ENCODE results near the gene MICALL1.

Gene MICALL1, protein sequence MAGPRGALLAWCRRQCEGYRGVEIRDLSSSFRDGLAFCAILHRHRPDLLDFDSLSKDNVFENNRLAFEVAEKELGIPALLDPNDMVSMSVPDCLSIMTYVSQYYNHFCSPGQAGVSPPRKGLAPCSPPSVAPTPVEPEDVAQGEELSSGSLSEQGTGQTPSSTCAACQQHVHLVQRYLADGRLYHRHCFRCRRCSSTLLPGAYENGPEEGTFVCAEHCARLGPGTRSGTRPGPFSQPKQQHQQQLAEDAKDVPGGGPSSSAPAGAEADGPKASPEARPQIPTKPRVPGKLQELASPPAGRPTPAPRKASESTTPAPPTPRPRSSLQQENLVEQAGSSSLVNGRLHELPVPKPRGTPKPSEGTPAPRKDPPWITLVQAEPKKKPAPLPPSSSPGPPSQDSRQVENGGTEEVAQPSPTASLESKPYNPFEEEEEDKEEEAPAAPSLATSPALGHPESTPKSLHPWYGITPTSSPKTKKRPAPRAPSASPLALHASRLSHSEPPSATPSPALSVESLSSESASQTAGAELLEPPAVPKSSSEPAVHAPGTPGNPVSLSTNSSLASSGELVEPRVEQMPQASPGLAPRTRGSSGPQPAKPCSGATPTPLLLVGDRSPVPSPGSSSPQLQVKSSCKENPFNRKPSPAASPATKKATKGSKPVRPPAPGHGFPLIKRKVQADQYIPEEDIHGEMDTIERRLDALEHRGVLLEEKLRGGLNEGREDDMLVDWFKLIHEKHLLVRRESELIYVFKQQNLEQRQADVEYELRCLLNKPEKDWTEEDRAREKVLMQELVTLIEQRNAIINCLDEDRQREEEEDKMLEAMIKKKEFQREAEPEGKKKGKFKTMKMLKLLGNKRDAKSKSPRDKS

GRCh38 chr22:37905534-37906363, at the start of gene MICALL1:
TSS of gene MICALL1 (plus strand) at chr22:37906297. CDS start at chr22:37906423, 126 bp downstream.
- DNase-seq = no peak

DNA sequence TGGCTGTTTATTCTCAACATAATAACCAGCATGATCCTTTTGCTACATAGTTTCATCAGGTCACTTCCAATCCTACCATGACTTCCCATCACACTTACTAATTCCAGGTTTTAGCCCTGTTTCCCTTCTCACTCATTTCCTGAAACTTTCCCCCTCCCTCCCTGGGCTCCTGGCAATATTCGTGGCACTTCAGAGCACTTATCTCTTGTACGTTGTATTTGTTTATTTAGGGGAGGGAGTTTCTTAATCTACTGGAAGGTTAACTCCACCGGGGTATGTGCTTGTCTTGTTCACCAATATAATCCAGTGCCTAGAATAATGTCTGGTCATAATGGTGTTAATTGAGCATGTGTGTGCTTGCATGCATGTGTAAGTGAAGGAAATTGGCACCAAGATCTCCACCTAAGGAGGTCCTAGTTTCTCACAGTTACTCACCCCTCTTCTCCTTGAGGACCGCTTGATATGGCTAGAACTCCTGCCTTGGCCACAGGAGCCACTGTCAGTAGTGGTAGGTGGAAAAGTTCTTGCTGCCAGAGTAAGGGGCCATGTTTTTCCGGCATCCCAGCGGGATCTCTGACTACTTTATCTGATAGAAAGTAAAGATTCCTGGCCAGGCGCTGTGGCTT, 45.2 kb upstream of the MICALL1 start:
- DNase-seq = no peak

GRCh38 chr22:37862570-37863325, 43.3 kb upstream of the MICALL1 start:
- DNase-seq = no peak

DNA sequence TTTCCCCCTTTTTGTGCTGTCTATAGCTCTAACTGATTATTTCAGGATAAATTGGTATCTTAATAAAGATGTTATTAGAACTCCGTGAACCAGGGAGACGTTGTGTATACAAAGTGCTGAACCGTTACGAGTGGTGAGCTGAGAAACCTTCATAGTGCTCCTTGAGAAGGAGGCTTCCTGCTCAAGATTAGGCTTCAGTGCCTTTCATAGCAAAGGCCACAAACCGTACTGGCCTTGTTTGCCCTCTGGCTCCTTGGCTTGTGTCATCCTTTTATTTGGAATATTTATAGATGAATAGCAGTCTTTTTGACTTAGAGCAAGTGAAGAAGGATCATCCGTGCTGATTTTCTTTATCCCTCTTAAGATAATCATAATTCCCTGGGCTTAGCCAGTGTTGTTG, 40.6 kb upstream of the MICALL1 start:
- no peak for DNase-seq

GRCh38 chr22:37870273-37870672, 35.8 kb upstream of the MICALL1 start:
- DNase-seq = no peak

DNA sequence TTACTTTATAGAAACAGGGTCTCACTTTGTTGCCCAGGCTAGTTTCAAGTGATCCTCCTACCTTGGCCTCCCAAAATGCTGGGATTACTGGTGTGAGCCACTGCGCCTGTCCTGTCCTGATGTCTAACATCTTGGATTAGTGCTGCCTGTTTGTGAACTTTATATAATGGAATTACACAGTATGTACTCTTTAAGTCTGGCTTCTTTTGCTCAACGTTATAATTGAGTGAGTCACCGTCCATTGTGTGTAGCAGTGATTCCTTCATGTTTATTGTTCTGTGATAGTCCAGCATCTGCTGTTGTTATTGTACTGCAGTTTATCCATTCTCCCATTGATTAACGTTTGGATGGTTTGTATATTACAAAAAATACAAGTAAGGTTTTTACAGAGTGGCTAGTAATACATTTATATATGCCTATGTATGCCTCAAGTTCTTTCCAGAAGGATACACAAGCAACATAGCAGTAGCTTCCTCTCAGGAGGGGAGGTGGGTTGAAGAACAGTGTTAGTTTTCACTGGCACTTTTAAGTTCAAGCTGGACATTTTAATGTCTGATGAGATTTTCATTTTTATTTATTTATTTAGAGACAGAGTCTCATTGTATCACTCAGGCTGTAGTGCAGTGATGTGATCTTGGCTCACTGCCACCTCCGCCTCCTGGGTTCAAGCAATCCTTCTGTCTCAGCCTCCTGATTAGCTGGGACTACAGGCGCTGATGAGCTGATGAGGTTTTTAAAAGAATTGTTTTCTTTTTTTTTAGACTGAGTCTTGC, 25.2 kb upstream of the MICALL1 start:
- no peak for DNase-seq

DNA sequence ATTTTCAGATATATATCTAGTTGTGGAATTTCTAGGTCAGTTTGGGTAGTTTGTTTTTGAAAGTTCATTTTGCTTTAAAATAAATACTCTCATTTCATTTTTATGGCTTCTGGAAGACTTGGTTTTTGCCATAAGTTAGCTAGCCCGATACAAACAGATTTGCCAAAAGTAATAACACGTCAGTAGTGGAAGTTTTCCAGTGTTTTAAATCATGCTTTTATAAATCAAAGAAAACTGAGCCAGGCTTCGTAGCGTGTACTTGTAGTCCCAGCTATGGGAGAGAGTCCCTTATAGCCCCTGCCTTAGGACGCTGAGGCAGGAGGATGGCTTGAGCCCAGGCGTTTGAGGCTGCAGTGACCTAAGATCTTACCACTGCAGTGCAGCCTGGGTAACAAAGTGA, 21.7 kb upstream of the MICALL1 start:
- no peak for DNase-seq

DNA sequence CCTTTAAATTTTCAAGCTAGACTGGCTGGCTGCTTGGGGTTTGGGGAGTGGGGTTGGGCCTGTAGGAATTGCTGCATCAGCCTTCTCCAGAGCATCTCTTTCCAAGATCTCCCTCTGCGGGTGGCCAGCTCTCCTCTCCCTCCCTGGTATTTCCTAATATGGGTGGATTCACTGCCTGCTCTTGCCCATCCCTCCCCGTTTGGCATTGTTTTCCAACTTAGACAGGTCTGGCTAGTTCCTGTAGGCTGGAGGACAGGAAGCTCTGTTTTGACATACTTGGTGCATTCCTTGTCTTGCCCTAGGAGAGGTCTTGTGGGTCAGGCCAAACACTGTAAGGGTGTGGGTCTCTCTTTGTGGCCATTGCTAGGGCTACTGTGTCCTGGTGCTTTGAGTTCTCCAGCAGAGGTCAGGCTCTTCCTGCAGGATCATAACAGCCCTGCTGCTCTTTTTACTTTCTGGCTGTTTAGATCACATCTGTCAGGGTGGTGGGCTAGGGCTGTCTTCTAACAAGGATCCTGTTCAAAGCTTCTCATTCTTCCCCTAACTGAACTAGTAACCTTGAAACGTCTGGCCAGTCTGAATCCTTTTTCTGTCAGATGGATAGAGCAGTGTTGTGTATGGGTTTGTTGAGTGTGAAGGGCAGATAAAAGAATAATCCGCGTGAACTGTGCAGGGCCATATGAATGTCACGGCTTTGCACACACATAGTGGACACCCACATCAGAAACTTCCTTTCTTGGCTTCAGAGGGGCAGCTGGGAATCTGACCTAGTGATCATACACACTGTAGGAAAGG, 18.3 kb upstream of the MICALL1 start:
- no peak for DNase-seq

- DNase-seq = no peak
These were observed 14.2 kb upstream of the MICALL1 start for GRCh38 chr22:37891926-37892325.

DNA sequence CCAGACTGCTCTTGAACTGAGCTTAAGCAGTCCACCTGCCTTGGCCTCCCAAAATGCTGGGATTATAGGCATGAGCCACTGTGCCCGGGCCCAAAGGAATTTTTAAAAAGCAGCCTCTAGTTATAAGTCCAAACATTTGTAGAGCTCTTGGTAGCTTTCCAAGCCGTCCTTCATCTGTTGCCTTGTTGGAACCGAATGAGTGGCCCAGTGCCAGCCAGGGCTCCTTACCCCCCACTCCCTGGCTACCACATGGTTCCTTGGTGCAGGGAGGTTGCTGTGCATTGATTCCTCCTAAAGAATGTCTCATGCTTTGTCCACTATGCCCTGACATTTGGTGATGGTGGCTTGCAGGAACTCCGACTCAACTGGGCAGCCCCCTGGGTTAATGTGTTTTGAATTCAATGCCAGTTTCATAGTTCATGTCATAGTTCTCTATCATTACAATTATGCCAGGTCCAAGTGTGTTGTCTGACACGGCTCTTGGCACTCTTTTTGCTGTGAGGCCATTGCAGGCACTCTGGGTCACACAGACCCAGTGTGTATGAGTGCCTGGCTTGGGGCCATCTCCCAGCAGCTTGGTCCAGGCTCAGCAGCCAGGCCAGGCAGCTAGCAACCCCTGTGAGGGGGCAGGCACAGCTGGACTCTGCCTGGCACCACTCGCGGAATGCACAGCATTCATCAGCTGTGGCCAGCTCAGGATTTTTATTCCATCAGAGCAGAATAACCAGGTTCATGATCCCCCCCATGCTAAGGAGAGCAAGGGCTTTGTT, 13.3 kb upstream of the MICALL1 start:
- DNase-seq = no peak

- DNase-seq = no peak
These were observed 12.5 kb upstream of the MICALL1 start for GRCh38 chr22:37893583-37893983.

DNA sequence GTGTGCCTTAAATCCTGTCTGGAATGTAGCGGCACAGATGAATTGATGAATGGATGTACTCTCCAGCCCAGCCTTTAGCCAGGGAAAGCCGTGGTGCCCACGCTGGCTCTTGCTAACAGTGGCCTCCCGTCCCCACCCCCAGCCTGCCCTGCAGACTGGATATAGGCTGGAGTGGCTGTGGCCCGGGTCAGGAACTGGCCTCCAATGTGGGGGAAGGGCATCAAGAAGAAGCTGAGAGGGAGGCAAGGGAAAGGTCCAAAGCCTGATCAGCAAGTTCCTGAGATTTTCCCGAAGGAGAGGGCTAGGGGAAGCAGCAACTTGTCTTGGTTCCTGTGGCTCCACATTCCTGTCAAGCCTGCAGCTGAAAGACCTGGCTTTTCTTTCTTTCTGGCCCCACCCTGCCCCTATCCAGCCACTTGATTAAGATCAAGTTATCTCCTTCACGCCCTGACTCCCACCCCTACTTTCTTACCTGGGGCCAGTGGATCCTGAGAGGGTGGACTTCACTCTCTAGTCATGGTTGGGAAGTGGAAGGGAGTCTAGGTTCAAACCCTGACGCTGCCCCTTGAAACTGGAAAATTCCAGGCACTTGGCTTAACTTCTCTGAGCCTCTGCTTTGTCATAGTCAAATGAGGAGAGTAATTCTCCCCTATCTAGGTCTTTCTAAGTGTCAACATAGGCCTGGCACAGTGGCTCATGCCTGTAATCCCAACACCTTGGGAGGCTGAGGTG, 11.0 kb upstream of the MICALL1 start:
- DNase-seq = no peak

GRCh38 chr22:37896181-37896592, 9.9 kb upstream of the MICALL1 start:
- DNase-seq = no peak

DNA sequence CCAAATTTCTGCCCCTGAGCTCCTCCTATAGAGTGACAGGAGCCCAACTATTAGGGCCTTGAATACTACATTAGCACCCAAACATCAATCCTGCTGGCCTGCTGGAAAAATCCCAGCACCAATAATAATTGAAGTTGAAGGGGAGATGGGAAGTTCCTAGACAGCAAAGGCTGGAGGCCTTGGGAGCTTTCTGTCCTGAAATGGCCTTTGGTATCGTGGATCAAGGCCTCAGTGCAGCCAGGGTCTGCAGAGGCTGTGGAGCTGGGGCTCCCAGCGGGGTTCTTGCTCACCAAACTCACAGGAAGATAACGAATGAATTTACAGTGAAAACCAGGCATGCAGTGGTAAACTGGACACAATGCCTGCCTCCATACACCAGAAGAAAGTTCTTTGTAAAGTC, 9.2 kb upstream of the MICALL1 start:
- no peak for DNase-seq

- no peak for DNase-seq
These were observed 8.3 kb upstream of the MICALL1 start for GRCh38 chr22:37897807-37898206.

- no peak for DNase-seq
These were observed 7.5 kb upstream of the MICALL1 start for GRCh38 chr22:37898441-37899181.

DNA sequence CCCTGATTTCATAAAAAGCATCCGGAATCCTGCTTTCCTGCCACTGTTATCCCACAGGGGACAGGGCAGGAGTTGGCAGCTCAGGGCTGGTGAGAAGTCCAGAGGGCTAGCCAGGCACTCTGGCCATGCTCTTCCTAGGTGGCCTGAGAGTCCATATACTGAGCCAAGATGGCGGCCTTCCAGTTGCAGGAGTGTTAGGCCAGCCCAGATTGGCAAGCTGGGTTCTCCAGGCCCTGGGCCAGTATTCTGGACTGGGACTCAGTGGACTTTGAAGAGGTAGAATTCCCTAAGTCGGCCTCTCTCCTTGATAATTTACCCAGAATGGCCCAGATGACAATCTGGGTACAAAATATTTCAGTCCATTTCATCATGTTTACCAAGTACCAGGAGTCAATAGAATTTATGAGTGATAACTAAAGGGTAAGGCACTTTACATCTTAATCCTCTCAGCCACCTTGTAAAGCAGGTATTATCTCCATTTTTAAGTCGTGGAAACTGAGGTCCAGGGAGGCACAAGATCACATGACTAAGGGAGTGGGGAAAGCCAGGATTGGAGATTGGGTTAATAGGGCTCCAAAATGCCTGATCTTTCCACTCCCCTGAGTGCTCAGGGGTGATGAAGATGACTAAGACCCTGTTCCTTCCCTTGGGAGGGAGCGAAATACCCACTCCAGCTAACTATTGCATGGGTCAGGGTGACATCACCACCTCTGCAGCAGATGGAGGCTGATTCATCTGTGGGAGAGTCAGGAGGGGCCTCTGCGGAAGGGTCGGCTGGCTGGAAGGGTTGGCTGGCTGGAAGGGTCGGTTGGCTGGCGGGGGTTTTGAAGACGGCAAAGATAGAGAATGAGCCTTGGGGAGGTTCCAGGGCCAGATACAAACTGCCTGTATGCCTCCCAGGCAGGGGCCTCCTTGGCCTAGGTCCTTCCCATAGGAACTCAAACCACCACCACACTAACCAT, 1.2 kb upstream of the MICALL1 start:
- no peak for DNase-seq

Data from NCI-H2081 treated with DMSO at 0.1 percent for 48 hours (cell line).